ENCODE data around the gene DICER1. TPM values are rescaled to one million over a fixed set of nuclear protein-coding genes. Genes with fewer than 3 reads are reported as not detected.

DICER1 gene
- polyA plus RNA-seq, 3 donors = 48.9 to 70.3 (median 64.8) TPM

DNA sequence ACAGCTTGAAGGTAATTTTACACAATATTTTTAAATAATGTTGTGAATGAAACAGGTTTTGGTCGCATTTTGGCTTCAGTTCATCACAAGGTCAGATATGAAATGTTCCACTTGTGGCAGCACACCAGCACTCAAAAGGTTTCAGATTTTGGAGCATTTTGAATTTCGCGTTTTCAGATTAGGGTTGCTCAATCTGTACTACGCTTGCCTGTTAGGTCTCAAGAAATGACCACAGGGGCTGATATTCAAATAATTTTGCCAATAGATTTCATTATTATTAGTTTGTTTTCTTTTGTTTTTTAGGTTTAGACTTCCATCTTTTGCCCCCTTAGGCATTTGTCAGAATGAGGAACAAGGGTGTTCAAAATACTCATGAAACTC lies 29.8 kb downstream of the DICER1 start:
- no peak for DNase-seq

DNA sequence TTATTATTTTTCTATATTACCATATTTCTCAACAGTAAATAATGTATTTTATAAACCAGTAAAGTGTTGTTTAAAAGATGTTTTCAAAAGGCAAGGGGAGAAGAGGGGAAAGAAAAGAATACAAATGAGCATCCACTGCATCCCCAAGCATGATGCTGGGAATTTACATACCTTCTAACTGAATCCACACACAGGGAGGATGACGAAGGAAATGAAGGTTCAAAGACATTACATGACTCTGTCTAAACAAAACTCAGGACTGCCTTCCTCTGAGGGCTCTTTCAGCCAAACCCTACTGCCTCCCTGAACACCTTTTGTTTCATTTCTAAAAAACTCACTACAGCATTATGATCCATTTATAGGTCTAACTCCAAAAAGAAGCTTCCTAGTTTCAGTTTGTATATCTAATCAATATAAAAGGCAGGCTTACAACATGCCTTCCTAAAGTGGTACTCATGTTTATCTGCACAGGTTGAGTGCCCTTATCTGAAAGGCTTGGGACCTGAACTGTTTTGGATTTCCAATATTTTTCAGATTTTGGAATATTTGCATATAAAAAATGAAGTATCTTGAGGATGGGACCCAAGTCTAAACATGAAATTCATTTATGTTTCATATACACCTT lies 30.3 kb downstream of the DICER1 start:
- no peak for DNase-seq

DNA sequence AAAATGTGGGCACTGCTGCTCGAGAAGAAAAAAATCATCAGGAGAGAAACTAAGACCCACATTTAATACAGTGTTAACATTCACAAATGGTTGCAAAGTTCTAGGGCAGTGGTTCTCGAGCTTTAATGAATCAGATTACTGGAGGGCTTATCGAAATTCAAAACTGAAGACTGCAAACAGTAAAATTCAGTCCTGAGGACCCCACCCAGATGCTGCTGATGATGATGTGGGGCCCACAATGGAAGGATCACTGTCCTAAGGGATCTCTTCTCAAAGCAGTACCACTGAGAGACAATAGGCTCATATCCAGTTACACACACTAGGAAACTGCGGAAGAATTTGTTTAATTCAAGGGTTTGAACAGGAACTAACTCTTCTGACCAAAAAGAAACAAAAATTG lies 31.4 kb downstream of the DICER1 start:
- no peak for DNase-seq

DNA sequence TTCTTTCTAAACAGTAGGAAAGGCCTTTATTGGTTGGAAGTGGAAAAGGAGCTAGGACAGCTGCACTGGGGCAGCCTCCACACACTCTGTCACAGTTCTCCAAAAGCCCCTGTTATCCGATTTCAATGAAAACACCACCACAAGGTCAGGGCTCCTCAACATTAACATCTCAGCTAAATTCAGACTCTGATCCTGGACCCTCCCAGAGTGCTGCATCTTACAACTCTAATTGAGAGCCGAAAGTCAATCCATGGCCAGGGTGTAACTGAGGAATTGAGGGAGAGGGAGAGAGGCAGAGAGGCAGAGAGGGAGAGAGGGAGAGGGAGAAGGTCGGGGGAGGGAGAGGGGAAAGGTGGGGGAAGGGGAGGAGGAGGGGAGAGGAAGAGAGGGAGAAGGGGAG lies 32.1 kb downstream of the DICER1 start:
- peak; percentile 35 for DNase-seq

DNA sequence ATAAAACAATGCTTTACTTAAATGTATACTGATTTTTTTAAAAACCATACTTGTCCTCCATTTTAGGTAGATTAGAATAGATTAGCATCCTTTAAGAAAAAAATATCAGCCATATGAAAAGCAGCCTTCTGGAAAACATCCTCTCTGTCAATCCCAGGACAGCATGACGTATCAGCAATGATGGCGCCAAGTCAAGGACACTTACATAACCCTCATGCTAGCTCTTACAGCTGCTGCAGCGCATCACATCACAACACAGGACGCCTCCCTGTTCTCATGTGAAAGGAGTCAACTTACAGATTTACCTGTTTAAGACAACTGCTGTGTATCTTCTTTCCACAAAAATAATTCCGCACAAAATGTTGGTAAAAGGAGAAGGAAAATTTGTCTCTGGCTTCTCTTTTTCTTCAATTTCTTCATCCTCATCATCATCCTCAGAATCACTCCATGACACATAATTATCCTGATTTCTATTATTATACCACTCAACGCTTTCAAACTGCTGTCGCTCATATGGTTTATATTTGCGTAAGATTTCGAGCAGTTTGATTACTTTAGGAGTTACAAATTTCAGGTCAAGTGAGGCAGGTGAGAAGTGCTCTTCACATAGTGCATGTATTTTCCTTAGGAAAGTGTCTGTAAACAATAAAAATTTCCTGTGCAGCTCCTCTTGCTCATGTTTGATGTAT lies 33.3 kb downstream of the DICER1 start:
- DNase-seq = no peak

DNA sequence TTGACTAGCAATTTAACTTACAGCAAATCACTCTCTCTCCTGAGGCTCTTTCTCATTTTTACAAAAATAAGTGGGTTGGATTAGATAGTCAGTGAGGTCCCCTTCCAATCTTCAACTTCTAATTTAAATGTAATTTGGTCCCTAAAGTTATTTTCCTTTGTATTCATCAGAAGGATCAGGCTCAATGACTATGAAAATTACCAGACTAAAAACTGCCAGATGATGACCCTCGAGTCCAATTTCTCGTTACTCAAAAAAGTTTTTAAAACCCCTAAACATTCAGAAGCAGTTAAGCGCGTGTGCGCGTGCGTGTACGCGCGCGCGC lies 34.7 kb downstream of the DICER1 start:
- no peak for DNase-seq

DNA sequence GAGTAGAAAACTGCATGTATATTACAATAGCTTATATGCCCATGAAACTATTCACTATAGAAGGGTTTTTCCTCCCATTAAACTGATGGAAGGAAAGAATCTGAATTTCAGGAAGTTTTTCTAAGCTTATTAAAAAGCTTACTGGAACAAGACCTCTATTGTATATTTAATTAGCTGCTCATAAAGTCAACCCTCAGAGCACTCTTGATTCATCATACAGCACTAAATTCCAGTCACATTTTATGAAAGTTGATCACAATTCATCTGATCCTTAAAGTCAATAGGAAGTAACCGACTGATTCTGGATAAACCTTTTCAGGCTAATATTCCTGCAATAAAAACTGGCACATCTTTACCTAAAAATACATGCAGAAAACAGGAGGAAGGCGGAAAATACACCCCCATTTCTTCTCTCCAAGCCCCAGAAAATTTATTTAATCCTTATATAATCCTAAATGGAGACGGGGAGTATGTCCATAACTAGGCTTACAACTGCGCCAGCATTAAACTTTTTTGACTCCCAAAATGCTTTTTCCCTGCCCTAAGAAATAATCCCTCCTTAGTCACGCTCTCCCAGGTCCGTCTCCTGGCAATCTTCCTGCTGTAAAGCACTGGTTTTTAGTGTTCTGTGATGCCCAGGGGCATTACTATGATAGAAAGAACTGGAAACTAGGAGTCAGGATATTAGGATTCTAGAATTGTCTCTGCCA lies 35.3 kb downstream of the DICER1 start:
- no peak for DNase-seq

DNA sequence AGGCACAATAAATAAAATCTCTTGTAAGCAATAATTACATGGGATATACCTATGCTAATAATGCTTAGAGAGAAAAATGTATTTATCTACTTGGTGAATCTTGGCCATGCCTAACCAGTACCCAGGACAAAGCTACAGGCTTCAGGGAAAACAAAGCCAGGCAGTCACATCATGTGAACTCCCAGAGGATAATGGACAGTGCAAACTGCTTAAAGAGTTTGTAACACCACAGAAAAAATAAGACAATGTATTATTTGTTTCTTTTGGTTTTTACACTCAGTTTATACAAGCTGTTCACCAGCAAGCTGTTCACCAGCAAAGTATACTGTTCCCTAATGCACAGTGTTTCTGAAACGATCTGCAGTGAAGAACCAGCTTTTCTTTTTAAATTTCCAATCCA lies 38.0 kb downstream of the DICER1 start:
- no peak for DNase-seq

DNA sequence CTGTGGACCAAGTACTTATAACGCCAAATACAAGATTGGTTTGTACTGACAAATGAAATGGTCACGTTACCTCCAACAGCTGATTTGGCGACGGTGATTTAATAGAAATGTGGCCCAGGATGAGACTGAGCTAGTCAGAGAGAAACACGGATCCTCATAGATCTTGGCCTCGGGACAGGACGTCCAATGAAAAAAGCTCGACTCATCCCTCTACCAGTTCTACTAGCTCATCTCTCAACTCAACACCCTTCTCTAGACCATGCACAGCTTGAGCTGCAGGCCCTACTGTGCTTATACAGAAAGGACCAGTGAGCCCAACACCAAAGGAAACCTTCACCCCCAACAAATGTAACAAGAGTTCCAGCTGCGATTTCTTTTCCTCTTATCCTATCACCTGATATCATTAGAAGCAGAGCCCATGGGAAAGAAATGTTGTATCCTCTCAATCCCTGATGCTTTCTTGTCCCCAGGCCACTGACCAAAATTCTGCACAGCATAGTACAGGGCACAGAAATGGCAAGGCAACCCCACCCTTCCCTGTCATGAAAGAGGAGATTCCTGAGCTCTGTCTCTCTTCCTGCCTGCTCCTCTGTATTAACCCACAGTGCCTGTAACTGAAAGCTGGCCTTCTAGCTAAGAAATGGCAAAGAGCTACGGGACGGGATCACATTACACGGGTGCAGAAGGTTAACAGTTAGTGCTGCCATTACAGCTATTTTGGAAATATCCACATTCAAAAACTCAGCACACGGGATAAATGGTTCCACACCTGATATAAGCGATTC lies 39.2 kb downstream of the DICER1 start:
- no peak for DNase-seq

DNA sequence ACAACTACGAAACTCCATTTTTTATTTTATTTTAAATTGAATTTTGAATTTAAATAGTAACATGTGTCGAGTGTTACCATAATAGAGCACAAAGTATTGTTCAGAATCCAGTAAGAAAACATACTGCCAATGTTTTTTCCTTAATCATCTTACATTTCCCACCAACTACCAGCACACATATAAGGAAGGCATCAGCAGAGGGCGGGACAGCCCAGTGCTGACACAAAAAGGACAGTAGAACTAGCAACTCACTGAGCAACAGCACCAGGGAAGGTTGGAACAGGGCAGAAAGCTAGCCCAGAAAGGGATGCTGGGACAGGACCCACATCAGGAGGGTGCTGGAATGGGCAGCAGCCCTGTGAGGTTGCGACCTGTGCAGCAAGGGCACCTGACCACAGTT lies 43.9 kb downstream of the DICER1 start:
- no peak for DNase-seq

DNA sequence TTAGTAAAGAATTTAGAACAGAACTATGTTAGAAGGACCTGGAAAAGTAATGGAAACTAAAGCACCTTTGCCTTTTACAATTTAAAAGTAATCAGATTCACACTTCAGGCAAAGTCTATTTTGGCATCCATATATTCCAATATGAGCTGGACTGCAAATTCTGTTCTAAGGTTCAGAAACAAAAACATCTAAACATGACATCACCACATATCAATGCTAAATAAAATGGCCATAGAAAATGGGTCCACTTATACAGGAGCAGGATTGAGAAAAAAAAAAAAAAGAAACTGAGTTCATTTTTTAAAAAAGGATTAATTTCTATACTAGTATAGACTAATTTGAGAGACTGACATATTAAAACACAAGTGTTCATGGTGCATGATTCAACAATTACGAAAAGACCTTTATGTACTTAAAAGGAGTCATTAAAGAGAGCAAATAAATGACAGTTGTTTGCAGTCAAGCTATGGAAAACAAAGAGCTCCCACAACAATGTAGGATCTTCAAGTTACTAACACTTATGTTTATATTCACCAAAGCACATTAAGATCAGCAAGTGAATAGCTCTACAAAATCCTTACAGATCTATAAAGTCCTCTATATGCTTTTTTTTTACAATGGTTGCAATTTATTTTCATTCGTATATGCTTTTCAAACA lies 45.7 kb downstream of the DICER1 start:
- DNase-seq = no peak

DNA sequence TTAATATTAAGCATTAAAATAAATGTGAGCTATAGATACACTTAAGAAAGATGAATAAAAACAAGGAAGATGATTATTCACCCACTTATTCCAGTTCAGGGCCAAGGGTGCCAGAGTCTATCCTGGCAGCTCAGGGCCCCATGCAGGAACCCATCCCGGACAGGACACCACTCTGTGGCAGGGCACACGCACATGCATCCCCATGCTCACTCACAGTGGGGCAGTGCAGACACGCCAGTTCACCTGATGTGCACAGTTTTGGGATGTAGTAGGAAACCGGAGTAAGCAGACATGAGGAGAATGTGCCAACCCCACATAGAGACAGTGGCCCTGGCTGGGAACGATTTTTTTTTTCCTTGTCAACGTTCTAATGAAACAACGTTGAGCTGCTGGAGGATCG lies 47.2 kb downstream of the DICER1 start:
- DNase-seq = no peak

DNA sequence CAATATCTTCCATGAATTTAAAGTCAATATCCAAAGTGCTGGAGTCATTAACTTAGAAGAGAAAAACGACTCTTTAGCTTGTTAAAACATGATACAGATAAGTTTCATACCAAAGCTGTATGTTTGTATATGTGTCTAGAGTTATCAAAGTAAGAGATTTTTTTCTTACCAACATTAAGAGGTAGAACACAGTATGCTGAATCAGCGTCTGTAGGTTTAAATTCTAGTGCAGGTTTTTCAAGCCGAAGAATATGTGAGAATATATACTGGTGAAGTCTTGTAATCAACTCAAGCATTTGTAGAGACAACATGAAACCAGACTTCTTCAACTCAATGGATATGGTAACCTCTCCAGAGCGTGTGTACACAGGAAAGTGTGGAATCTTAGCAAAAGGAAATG lies 49.6 kb downstream of the DICER1 start:
- no peak for DNase-seq

DNA sequence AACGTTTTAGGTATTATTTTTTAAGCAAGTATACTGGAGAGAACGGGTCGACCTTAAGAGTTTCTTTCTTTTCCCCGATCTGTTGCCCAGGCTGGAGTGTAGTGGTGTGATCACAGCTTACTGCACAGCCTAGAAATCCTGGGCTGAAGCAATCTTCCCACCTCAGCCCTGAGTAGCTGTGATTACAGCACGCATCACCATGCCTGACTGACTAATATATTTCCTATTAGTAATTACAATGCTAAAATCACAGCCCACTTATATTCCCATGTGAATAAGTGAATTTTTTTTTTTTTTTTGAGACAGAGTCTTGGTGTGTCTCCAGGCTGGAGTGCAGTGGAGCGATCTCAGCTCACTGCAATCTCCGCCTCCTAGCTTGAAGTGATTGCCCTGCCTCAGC lies 50.4 kb downstream of the DICER1 start:
- no peak for DNase-seq

DNA sequence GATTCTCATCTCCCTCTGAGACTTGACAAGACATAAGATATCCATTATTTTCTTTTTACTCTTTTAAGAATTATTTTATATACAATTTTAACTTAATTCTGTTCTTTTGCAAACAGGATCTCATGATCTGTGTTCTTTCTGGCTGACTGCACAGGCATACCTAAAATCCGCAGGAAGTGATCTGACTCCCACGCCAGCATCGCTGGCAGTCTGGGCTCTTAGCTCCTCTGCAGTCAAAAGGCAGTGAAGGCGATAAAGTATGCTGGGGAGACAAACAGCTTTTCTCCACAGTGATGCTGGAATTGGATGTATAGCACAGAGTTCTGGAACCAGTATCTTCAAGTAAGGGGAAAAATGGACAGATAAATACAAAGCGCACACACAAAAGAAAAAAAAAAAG lies 52.4 kb downstream of the DICER1 start:
- no peak for DNase-seq

DNA sequence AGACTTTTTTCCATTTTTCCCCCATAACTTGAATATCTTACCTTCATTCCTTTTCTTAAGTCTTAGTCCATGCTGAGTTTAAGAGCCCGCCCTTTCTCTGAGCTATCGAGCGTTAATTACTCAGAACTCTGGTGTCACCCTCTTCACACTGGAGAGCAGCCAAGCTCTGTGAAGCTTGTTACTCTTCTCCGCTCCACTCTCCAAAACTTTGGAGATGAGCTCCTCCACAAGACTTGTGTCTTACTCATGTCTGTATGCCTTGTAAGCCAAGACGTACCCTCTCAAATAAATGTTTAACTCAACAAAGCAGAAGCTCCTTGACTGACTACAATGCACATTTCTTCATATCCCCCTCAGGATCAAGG lies 54.7 kb downstream of the DICER1 start:
- DNase-seq = no peak

DNA sequence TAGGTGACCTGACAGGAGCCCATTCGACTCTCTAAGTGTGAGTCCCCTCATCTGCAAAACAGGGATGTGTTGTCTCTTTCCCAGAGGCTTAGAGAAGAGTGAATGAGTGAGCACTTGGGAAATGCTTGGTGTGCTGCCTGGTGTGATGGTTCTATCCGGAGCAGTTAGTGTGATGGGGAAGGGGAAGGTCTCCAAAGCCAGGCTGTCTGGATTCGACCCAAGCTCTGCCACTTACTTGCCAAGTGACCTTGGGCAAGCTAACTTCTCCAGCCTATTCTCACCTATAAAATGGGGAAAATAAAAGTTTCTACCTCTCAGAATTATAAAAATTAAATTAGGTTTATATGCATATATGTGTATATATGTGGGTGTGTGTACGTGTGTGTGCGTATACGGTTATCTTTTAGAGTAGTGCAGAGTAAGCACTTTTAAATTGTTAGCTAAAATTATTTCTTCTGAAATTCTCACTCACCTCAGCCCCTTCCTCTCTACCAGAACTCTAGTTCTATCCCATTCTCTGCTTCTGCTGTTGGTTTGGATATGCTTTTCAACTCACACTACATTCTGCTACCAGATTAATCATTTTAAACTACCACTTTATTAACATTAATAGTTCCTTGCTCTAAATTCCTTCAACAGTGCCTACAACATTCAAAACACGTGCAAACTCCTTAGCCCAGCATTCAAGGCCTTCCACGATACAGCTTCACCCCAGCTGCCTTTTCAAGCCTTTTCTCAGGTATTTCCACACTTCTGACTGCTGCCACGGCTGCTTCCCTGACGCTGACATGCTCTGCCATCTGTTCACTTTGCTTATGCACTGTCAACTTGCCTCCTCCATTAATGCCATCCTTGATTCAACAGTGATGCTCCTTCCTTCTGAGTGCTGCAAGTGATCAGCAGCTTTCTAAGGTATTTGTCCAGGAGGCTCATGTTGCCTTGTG lies 55.3 kb downstream of the DICER1 start:
- DNase-seq = no peak

DNA sequence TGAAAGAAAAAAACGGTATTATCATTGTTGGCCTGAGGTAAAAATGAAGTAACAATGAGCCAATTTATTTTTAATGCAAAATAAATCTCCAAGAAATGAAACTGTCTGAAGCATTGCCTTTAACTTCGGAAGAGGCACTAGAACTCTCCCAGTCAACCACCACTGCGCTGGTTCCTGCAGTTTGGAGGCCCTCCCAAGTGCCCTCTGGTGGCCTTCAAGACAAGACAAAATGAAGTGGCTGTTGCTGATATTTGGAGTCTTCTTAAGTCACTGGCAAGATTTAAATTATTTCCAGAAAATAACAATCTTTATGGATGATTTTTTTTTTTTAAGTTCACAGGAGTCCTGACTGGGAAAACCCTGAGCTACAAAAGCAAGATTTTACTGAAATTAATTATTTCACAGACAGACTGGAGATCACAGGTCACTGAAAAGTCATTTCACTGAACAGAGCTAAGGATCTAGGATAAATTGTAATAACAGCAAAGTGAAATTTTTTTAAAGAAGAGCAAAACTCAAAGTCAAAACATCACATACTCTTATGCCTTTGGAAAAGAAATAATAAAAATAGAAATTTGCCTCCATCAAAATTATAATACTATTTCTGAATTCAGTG lies 58.2 kb downstream of the DICER1 start:
- peak; percentile 57 for DNase-seq

DNA sequence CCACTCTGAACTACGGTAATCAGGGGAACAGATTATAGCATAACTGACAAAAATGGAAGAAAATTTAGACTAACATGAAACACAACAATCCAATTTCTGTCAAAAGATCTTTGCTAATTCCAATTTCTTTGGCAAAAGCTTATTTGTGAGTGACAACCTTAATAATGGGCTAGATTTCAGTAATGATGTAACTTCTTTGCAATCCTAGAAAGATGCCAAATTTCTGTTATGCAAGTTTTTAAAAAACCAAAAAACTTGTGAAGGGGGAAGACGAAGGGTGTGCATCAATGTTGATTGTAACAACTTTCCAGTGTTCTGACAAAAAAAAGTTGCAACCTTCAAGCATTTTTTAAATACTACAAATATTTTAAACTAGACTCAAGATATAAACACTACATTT lies 59.9 kb downstream of the DICER1 start:
- no peak for DNase-seq

DNA sequence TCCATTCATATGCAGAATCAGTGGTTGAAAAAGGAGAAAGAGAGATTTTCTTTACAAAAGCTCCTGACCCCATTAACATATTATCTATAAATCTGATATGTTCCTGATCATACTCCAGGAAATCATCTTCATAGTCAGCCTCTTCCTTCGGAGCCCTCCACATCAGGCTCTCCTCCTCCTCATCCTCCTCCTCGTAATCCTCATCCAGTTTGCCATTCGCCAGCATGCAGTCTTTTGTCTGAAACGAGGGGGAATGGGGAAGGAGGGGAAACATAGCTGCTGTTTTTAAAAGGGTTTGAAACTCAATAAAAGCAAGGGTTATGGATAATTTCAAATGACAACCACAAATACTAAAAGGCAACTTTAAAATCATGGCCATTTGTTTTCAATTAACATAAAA lies 60.9 kb downstream of the DICER1 start:
- DNase-seq = no peak

DNA sequence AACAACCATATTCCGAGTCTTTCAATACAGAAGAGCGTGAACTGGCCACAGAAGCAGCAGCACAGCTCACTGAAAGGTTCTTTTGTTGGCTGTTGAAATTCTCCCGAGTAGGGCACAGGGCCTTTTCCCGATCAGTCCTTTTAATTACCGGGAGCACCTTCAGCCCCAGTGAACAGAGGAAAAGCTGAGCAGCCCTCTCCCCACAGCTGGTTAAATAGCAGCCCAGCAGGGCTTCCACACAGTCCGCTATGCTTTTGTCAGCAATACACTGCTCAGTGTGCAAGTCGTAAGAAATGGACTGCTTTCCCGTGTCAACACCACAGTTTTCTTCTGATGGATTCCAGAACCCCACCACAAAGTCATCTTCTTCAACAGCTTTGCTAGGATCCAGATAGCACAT lies 61.3 kb downstream of the DICER1 start:
- DNase-seq = no peak
